Endothelial cell of umbilical vein (primary cell): ENCODE results near the gene IL22RA1. TPM values are rescaled to one million over a fixed set of nuclear protein-coding genes. Genes with fewer than 3 reads are reported as not detected.
A peak's percentile ranks its signal among the peaks of the same experiment; 100 is the strongest.

Experiments used
- BruUV-seq: library from RNA; stranded (reverse); fragments of 400-500 nt; replicated peaks from 2 replicates; lab custom pipeline; 2021; lab: Mats Ljungman, UMichigan
- CTCF ChIA-PET: fragments of 300-600, 350-600 bp; sonication (Branson Sonifier 250); formaldehyde crosslinking; loops from one replicate; lab custom pipeline; 2021; ENCODE audit warnings: antibody characterized with exemption, inconsistent platforms; lab: Charles Lee
- POLR2A ChIA-PET: fragments of 300-600, 350-600 bp; sonication (Branson Sonifier 250); formaldehyde crosslinking; loops from one replicate; lab custom pipeline; 2021; ENCODE audit warnings: antibody characterized with exemption, inconsistent platforms; lab: Charles Lee
- DNase-seq: peaks from one replicate; pipeline ENCODE4 v3.0.0-alpha.2; 2011; ENCODE audit warnings: low read depth, low spot score
- FAIRE-seq: peaks from 2 replicates; lab custom pipeline; 2011; peaks lifted over from hg19 to GRCh38; lab: Jason Lieb, UNC
- H2AFZ ChIP-seq: 2 replicates; pipeline ENCODE4 v1.6.0; 2012; ENCODE audit warnings: low read depth, low read length, control low read depth, inconsistent platforms
- H3K27ac ChIP-seq: 2 replicates; pipeline ENCODE4 v1.5.1; 2011; ENCODE audit warnings: low read depth, mild to moderate bottlenecking, control low read depth, low read length, moderate library complexity; ENCODE audit not compliant: insufficient read depth
- H3K27me3 ChIP-seq, 2 experiments: 2 replicates each; pipeline versions ENCODE4 v1.6.0 to v1.6.1; 2011; ENCODE audit warnings: low read length in 2 of 2, mixed read lengths in 1 of 2; ENCODE audit not compliant: control insufficient read depth in 2 of 2, insufficient read depth in 2 of 2
- H3K36me3 ChIP-seq, 2 experiments: 2 replicates in 1 of 2; 3 replicates in 1 of 2; pipeline ENCODE4 v1.5.1; 2011; ENCODE audit warnings: low read length in 2 of 2, mild to moderate bottlenecking in 1 of 2, moderate library complexity in 1 of 2; ENCODE audit not compliant: control insufficient read depth in 2 of 2, insufficient read depth in 2 of 2; ENCODE audit errors: extremely low read depth in 1 of 2
- H3K4me1 ChIP-seq: 3 replicates; pipeline ENCODE4 v1.5.1; 2011; ENCODE audit warnings: mild to moderate bottlenecking, low read length; ENCODE audit not compliant: control insufficient read depth, insufficient read depth; ENCODE audit errors: extremely low read depth
- H3K4me2 ChIP-seq: 2 replicates; pipeline ENCODE4 v1.6.1; 2011; ENCODE audit warnings: low read length, control low read depth, mixed read lengths; ENCODE audit not compliant: insufficient read depth
- H3K4me3 ChIP-seq, 3 experiments: fragments of 200-600 bp in 1 of 3; sonication (generic), shearing (Covaris generic) in 1 of 3; replicated peaks in 1 of 3; 2 replicates each; pipeline ENCODE4 v1.5.1; 2011 to 2016; ENCODE audit warnings: control low read depth in 3 of 3, low read length in 3 of 3, mild to moderate bottlenecking in 2 of 3, inconsistent platforms in 1 of 3, low read depth in 1 of 3, moderate library complexity in 1 of 3; ENCODE audit not compliant: insufficient read depth in 1 of 3
- H3K79me2 ChIP-seq: 2 replicates; pipeline ENCODE4 v1.6.0; 2012; ENCODE audit warnings: low read length, inconsistent platforms; ENCODE audit not compliant: control insufficient read depth, insufficient read depth
- H3K9ac ChIP-seq: replicated peaks from 2 replicates; pipeline ENCODE3; 2011; ENCODE audit warnings: low read length, control low read depth; ENCODE audit not compliant: insufficient read depth; ENCODE audit errors: extremely low read depth
- H3K9me1 ChIP-seq: replicated peaks from 3 replicates; pipeline ENCODE4 v1.6.0; 2011; ENCODE audit warnings: mild to moderate bottlenecking, low read length; ENCODE audit not compliant: control insufficient read depth, insufficient read depth; ENCODE audit errors: extremely low read depth
- H3K9me3 ChIP-seq: replicated peaks from 2 replicates; pipeline ENCODE4 v1.5.1; 2012; ENCODE audit warnings: low read length, inconsistent platforms; ENCODE audit not compliant: control insufficient read depth, insufficient read depth
- H4K20me1 ChIP-seq: replicated peaks from 2 replicates; pipeline ENCODE3; 2011; ENCODE audit warnings: mild to moderate bottlenecking, low read length; ENCODE audit not compliant: control insufficient read depth, insufficient read depth; ENCODE audit errors: extremely low read depth
- CTCF ChIP-seq, 2 donors: IDR thresholded peaks; 1 replicate in 1 of 2; 2 replicates in 1 of 2; pipeline ENCODE4 v1.5.1; 2011; ENCODE audit warnings: low read length in 2 of 2, mild to moderate bottlenecking in 2 of 2, moderate library complexity in 2 of 2, control low read depth in 1 of 2, inconsistent platforms in 1 of 2, low read depth in 1 of 2; ENCODE audit not compliant: insufficient read depth in 1 of 2; ENCODE audit errors: extremely low read depth in 1 of 2
- FOS ChIP-seq: IDR thresholded peaks from 2 replicates; pipeline ENCODE4 v1.6.1; 2011; ENCODE audit warnings: mild to moderate bottlenecking, low read length, moderate library complexity, borderline replicate concordance; ENCODE audit not compliant: insufficient read depth
- MAX ChIP-seq: IDR thresholded peaks from 2 replicates; pipeline ENCODE4 v1.6.1; 2011; ENCODE audit not compliant: insufficient read depth, insufficient read length
- MYC ChIP-seq: IDR thresholded peaks from one replicate; pipeline ENCODE4 v1.6.1; 2011; ENCODE audit warnings: mild to moderate bottlenecking, low read depth, low read length
- POLR2A ChIP-seq: IDR thresholded peaks from 2 replicates; pipeline ENCODE4 v1.6.1; 2012; ENCODE audit warnings: low read depth, mild to moderate bottlenecking, control low read depth, low read length
- dilution Hi-C: fragments of 300-500 bp; cut with MboI; formaldehyde crosslinking; loops from one replicate; pipeline ENCODE4 v1.15.0; 2019; ENCODE audit warnings: low sequenced_read_pairs; ENCODE audit not compliant: extremely low pct_ligation_motif_present
- intact Hi-C: fragments of 100-400 bp; cut with micrococcal nuclease; formaldehyde crosslinking; loops from one replicate; pipeline ENCODE4 v1.10.0; 2022
- polyA plus RNA-seq, 4 experiments: library from polyadenylated mRNA; depleted of rRNA in 3 of 4; stranded (reverse) in 3 of 4; unstranded in 1 of 4; fragments of >200 nt; gene quantifications; 2 replicates each; pipeline versions ENCODE4 v1.2.1 to v1.2.3, GENCODE V29; 2011 to 2012; ENCODE audit warnings: missing spikeins in 1 of 4
- total RNA-seq: library from RNA; stranded (reverse); gene quantifications from 2 replicates; pipeline ENCODE4 v1.2.3, GENCODE V29; 2021

Gene IL22RA1
- total and polyA plus RNA-seq, 2 donors (not counting 3 experiments of a cell fraction or from before 2014, with no cell fraction given), result not detected

- no TSS peak for BruUV-seq
- no peak within 1 kb of the TSS for H3K4me3 ChIP-seq
- no peak for TF ChIP-seq MYC
- no peak for TF ChIP-seq FOS
- no peak for TF ChIP-seq MAX
- peak; percentile 32 to 60 for TF ChIP-seq CTCF (IDR thresholded peaks at IDR 0.05; ENCODE audit: extremely low read depth in 1 of 2, insufficient read depth in 1 of 2, low read depth in 1 of 2, low read length in 2 of 2)
- no peak for TF ChIP-seq POLR2A
- POLR2A ChIA-PET, result interaction anchor here (1.0 kb wide), 1 partner anchor 136 kb away, joined by 3 read pairs; no protein-coding TSS in a partner anchor
- H3K27ac ChIP-seq, result no peak within 1 kb of the TSS
- no peaks in the 10 kb centered on the region for H4K20me1 ChIP-seq
- peaks cover 25% of the 10 kb centered on the region for H3K4me1 ChIP-seq
- H2AFZ ChIP-seq, result peak within 1 kb of the TSS; percentile 94
- H3K9me3 ChIP-seq, result no peaks in the 10 kb centered on the region
- no peaks in the 10 kb centered on the region for H3K9me1 ChIP-seq
- no peaks in the 10 kb centered on the region for H3K79me2 ChIP-seq
- dilution Hi-C loops, result no loop called here
- peak within 1 kb of the TSS; percentile 23 for H3K4me2 ChIP-seq
- H3K27me3 ChIP-seq, result peaks cover 0 to 2% of the 10 kb centered on the region in 2 experiments
- DNase-seq, result peak; percentile 63
- intact Hi-C loops, result loop anchor here (1.0 to 5.0 kb wide), 3 partner anchors 41 to 303 kb away; partner anchors contain the start of gene PNRC2
- peak; percentile 78 for FAIRE-seq
- peak within 1 kb of the TSS; percentile 20 for H3K9ac ChIP-seq
- H3K36me3 ChIP-seq, result no peaks in the 10 kb centered on the region
- CTCF ChIA-PET, result interaction anchor here (0.8 to 3.2 kb wide), 14 partner anchors 8 to 340 kb away, joined by 3 to 45 read pairs (median 4); partner anchors contain the start of gene IL22RA1
Observed at GRCh38 chr1:24111996-24112779, 30.8 kb downstream of the IL22RA1 start, which contains the start of gene MYOM3. TSS of gene MYOM3 (minus strand) at chr1:24112135. CDS start at chr1:24108636, 3,499 bp downstream.
